HG02763 (cell line): ENCODE results near the gene H19.
A peak's percentile ranks its signal among the peaks of the same experiment; 100 is the strongest.

Experiments used
- ATAC-seq: cut with Tn5 transposase; IDR thresholded peaks from one replicate; pipeline ENCODE4 v1.9.1; 2021; ENCODE audit warnings: mild to moderate bottlenecking, moderate library complexity; ENCODE audit not compliant: unreplicated experiment

Gene H19

GRCh38 chr11:1947592-1948237 lies 49.9 kb downstream of the H19 start:
- peak; percentile 20 for ATAC-seq

GRCh38 chr11:1946812-1947484 lies 50.7 kb downstream of the H19 start, which contains the start of gene MRPL23:
MRPL23 (plus strand) TSS chr11:1947332; CDS start chr11:1947363, 31 bp downstream.
- peak; percentile 44 for ATAC-seq
